NCI-H2029 (cell line): ENCODE data around the gene SNAP23.

ENCODE experiments used
- DNase-seq: peaks from one replicate; lab custom pipeline; 2025; lab: John Stamatoyannopoulos, UW

Gene SNAP23

GRCh38 chr15:42495361-42496212 is at the start of gene SNAP23:
Gene SNAP23, plus strand, starts transcription at chr15:42495634. Its CDS starts 16,213 bp downstream, at chr15:42511847.
- DNase-seq = peak; percentile 30

DNA sequence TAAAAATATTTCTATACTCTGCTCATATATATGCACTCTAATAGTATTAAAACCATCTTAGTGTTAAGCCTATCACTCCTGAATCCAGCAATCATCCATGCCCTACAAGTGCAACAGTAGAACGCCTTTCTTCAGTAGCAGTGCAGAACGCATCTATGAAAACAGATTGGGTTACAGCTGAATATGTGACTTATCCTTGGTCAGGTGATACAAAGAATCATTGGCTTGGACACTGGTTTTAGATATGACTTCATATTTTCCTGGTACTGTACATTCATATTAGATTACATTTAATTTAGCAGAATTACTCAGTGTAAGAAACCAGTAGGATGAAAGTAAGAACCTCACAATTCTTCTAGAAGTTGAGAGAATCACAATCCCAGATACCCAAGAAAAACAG is 47.8 kb upstream of the SNAP23 start:
- no peak for DNase-seq

- DNase-seq = no peak
These were observed 47.2 kb upstream of the SNAP23 start for GRCh38 chr15:42448281-42448680.

- no peak for DNase-seq
These were observed 45.5 kb upstream of the SNAP23 start for GRCh38 chr15:42449770-42450424.

DNA sequence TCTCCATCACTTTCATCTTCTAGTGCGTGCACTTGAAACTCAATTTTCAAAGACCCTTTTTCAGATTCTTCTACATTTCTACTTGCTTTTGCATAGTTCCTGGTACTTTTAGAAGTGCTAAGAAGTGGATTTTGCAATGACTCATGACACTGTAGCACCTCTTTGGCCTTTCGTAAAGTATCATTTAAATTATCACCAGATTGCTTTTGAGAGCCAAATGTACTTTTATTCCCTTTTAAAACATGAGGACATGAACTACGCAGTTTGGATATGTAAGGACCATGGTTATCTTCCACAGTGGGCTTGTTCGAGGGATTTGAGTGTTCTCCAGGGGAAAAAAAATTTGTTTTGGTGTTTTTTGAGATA is 45.0 kb upstream of the SNAP23 start:
- DNase-seq = no peak

- no peak for DNase-seq
These were observed 41.6 kb upstream of the SNAP23 start for GRCh38 chr15:42453826-42454225.

GRCh38 chr15:42456531-42456930 is 38.9 kb upstream of the SNAP23 start:
- DNase-seq = no peak

DNA sequence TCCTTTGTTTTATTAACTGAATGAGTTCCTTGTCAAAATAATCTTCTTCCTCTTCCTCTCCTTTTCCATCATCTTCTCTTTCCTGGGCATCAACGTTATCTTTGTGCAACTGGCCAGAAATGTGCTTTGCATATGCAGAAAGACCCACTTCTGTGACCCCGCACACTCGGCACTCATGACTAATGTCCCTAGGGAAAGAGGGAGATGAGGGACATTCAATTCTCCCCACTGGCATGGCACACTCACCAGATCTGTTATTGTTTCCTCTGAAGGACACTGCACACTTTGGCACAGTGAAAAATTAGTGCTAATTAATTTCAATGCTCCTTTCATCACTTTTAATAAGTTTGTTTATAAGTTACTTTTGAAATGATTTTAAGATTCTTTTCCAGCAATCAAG is 38.5 kb upstream of the SNAP23 start:
- no peak for DNase-seq

GRCh38 chr15:42457445-42458442 is 37.7 kb upstream of the SNAP23 start:
- DNase-seq = no peak

- no peak for DNase-seq
These were observed 34.2 kb upstream of the SNAP23 start for GRCh38 chr15:42461261-42461660.

GRCh38 chr15:42465520-42466259 is 29.7 kb upstream of the SNAP23 start:
- DNase-seq = no peak

GRCh38 chr15:42471002-42471401 is 24.4 kb upstream of the SNAP23 start:
- DNase-seq = no peak

DNA sequence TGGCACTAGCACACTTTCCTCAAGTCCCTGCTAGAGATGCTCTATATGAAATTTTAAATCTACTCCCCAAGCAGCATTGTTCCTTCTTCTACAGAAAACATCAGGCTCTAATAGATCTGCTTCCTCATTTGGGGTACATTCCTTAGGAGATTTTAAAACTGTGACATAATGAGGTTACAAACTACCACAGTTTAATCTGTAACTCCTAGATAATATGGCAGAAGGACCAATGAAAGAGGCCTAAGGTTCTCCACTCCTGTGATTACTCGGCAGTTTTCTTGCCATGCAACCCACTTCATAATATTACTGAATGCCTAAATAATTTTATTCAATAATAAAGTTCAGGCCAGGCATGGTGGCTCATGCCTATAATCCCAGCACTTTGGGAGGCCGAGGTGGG is 20.6 kb upstream of the SNAP23 start:
- no peak for DNase-seq

DNA sequence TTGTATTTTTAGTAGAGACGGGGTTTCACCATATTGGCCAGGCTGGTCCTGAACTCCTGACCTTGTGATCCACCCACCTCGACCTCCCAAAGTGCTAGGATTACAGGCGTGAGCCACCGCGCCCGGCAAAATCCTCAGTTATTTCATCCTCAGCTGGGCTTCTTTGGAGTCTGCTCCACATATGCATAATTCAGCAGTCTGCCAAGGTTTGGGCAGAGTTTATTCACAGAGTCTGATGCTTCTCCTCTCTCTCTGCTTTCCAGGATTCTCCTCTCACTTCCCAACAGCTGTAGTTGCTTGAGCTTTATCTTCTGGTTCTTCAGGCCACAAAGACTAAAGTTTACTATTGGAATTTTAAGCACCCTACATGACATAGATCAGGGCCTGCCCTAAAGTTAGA is 12.7 kb upstream of the SNAP23 start:
- DNase-seq = no peak

GRCh38 chr15:42483677-42484076 is 11.8 kb upstream of the SNAP23 start:
- no peak for DNase-seq

- DNase-seq = no peak
These were observed 5.2 kb upstream of the SNAP23 start for GRCh38 chr15:42490291-42490670.

DNA sequence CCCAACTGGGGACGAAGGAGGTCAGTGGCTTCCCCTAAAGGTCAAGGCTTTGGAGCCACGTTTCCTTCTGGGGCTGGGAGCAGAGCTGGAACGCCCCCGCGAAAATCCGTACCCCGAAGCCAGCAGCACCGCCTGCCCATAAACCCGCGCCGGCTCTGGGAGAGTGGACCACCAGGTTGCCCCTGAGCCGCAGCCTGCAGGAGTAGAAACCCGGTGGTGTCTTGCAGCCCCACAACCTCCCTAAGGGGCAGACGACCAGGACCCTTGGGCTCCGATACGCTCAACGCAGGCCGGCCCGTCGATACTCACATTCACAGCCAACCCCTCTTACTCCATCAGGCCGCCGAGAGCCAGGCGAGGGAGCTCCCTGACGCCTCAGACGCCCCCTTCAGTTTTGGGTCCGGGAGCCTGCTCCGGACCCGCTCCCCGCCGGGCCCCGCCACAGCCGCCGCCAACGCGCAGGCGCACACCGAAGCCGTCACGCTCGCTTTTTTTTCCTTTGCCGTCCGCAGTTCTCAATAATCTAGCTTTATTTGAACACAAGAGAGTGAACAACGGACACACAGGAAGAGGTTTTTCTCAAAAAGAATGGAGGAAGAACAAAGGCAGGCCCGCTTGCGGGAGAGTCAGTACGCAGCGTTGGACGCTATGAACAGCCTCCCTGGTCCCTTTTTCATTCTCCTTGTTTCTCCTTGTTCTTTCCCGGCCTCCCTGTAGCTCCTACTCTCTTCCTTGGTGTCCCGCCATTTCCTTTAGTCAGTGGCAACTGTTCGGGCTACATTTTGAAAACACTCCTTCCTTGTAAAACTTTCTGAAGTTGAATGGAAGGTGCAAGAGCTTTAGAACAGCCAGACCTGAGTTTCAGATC is 4.5 kb upstream of the SNAP23 start, which contains the start of gene ZNF106:
ZNF106 (minus strand) TSS at position 471 of the 868 bp plus-strand sequence. CDS start 18,852 bp downstream, outside the sequence.
- peak; percentile 70 for DNase-seq

GRCh38 chr15:42491539-42492225 is 3.8 kb upstream of the SNAP23 start:
- DNase-seq = no peak

DNA sequence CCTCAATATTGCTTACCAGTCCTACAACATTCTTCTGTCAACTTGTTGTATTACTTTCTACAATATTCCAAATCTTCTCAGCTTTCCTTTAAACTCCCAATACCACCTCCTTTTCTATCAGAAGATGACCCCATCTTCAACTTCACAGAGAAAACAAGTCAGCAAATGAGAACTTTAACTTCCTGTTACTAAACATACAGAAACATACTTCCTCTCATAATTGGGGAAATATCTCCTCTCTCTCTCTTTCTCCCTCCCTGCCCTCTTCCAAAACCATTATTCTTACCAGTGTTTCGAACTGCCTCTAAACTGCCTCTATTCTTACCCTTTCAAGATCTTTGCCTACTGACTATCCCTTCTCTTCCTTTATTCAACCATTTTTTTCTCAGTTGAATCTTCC is 1.8 kb upstream of the SNAP23 start:
- no peak for DNase-seq

GRCh38 chr15:42494998-42495360 is 455 bp upstream of the SNAP23 start:
- no peak for DNase-seq
